Measurements from ENCODE around the gene PAEP.

- TF ChIP-seq BHLHE40 (IDR thresholded peaks at IDR 0.05; ENCODE audit: borderline replicate concordance) = no peak
- no peak for TF ChIP-seq ARNT (IDR thresholded peaks at IDR 0.05)
Observed at GRCh38 chr9:135586601-135587109, 25.1 kb downstream of the PAEP start.

Data from HEK293T (cell line).